AG04450 (cell line): Measurements from ENCODE around the gene TMPRSS11D. TPM values are rescaled to one million over a fixed set of nuclear protein-coding genes. Genes with fewer than 3 reads are reported as not detected.

ENCODE experiments used
- CTCF ChIA-PET: fragments of 300-600, 350-600 bp; formaldehyde crosslinking; extraction: SDS; loops from one replicate; lab custom pipeline; 2022; ENCODE audit warnings: antibody characterized with exemption, inconsistent platforms; lab: Charles Lee
- POLR2A ChIA-PET: fragments of 350-600 bp; formaldehyde crosslinking; extraction: SDS; loops from one replicate; lab custom pipeline; 2021; ENCODE audit warnings: antibody characterized with exemption, inconsistent platforms; lab: Yijun Ruan, JAX
- DNase-seq: peaks from one replicate; pipeline ENCODE4 v3.0.0-alpha.2; 2011; ENCODE audit warnings: low read depth, low spot score
- H3K27ac ChIP-seq: one replicate; pipeline ENCODE4 v1.5.1; 2012; ENCODE audit warnings: low read depth, low read length, control low read depth
- H3K27me3 ChIP-seq: one replicate; pipeline ENCODE4 v1.6.0; 2012; ENCODE audit warnings: low read length; ENCODE audit not compliant: control insufficient read depth, insufficient read depth
- H3K4me3 ChIP-seq: 2 replicates; pipeline ENCODE4 v1.5.1; 2011; ENCODE audit warnings: mild to moderate bottlenecking, low read depth, low read length, control low read depth
- H3K9me3 ChIP-seq: 2 replicates; pipeline ENCODE4 v1.5.1; 2012; ENCODE audit warnings: low read length; ENCODE audit not compliant: control insufficient read depth, insufficient read depth
- polyA plus RNA-seq: library from polyadenylated mRNA; depleted of rRNA; stranded (reverse); fragments of >200 nt; gene quantifications from 2 replicates; pipeline ENCODE4 v1.2.3, GENCODE V29; 2011
- TF ChIP-seq, protein P1 (sequence below): IDR thresholded peaks from 2 replicates; pipeline ENCODE4 v1.5.1; 2011; ENCODE audit warnings: low read depth, low read length, control low read depth, inconsistent platforms

TMPRSS11D gene
- polyA plus RNA-seq, 1 experiment: not detected

DNA sequence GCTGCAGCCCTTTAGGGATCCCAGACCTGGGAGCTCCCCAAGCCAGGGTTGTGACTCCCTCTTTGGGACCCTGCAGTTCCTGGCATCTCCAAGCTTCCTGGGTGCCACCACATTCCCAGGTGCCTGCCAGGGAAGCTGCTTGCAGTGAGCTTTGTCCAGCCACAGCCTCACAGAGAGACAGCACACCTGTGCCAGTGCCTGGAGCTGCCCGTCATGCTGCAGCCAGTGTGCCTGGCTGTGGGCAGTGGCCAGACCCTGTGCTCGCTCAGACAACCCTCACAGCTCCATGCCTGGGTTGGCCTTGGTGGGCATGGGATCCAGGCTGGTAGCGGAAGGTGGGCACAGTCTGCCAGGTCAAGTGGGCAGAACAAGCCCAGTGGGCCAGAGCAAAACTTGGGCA lies 43.4 kb upstream of the TMPRSS11D start:
- H3K27me3 ChIP-seq: no peaks in the 10 kb centered on the region
- DNase-seq: no peak
- H3K27ac ChIP-seq: no peak overlapping the region
- H3K9me3 ChIP-seq: peaks cover 3% of the 10 kb centered on the region; the same call in 1 of the 2 replicates
- CTCF ChIA-PET: interaction anchor here (3.4 kb wide), 1 partner anchor 16 kb away, joined by 13 read pairs; no protein-coding TSS in a partner anchor
- TF ChIP-seq, protein P1, sequence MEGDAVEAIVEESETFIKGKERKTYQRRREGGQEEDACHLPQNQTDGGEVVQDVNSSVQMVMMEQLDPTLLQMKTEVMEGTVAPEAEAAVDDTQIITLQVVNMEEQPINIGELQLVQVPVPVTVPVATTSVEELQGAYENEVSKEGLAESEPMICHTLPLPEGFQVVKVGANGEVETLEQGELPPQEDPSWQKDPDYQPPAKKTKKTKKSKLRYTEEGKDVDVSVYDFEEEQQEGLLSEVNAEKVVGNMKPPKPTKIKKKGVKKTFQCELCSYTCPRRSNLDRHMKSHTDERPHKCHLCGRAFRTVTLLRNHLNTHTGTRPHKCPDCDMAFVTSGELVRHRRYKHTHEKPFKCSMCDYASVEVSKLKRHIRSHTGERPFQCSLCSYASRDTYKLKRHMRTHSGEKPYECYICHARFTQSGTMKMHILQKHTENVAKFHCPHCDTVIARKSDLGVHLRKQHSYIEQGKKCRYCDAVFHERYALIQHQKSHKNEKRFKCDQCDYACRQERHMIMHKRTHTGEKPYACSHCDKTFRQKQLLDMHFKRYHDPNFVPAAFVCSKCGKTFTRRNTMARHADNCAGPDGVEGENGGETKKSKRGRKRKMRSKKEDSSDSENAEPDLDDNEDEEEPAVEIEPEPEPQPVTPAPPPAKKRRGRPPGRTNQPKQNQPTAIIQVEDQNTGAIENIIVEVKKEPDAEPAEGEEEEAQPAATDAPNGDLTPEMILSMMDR: no peak
- H3K4me3 ChIP-seq: no peak overlapping the region
- POLR2A ChIA-PET: no interaction called here

DNA sequence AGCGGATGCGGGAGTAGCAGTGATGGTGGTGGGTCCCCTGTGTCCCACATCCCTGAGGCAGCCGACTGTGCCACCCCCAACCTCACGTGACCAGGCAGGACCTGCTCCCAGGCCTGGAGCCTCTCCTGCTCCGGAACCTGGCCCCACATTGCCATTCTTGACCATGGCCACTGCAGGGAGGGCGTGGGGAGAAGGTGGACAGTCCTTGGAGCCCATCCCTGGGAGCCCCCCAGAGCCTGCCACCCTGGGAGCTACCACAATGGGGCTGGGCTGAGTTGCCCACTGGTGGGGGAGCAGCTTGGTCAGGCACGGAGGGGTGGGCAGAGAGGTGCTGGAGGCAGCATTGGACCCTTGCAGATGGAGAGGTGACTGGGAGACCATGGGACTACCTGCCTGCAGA lies 42.7 kb upstream of the TMPRSS11D start:
- ChIA-PET POLR2A (no interaction called here), CTCF (interaction anchor here (3.4 kb wide), 1 partner anchor 16 kb away, joined by 13 read pairs; no protein-coding TSS in a partner anchor)
- Histone ChIP-seq H3K27me3 (no peaks in the 10 kb centered on the region), H3K27ac (no peak overlapping the region), H3K9me3 (peaks cover 3% of the 10 kb centered on the region; the same call in 1 of the 2 replicates), H3K4me3 (no peak overlapping the region)
- DNase-seq: no peak
- TF ChIP-seq, protein P1: no peak

- no peak overlapping the region for H3K27ac ChIP-seq
- POLR2A ChIA-PET: no interaction called here
- H3K4me3 ChIP-seq: no peak overlapping the region
- peaks cover 3% of the 10 kb centered on the region; the same call in 1 of the 2 replicates for H3K9me3 ChIP-seq
- DNase-seq: no peak
- no peaks in the 10 kb centered on the region for H3K27me3 ChIP-seq
- CTCF ChIA-PET: interaction anchor here (0.6 kb wide), 1 partner anchor 207 kb away, joined by 4 read pairs; the partner anchor contains the start of gene TMPRSS11F
- TF ChIP-seq, protein P1: no peak
Measured at GRCh38 chr4:67922697-67923096, 38.9 kb upstream of the TMPRSS11D start.

DNA sequence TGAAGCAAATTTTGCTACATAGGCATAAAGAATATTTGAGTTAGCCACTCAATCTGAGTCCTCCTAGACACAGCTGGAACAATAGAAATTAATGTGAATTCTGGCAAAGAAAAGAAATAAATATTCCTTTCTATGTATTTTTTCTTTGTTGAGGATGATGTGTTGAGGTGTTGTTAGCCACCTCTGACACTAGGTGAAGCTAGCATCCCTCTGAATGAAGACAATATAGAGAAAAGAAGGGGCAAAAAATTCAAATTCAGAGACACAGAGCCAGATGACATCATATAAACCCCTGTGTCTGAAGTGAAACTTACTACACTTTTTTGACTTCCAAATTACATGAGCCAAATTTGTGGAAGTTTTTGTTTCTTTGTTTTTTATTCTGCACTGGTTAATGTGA lies 34.6 kb upstream of the TMPRSS11D start:
- H3K9me3 ChIP-seq: no peaks in the 10 kb centered on the region
- ChIA-PET CTCF (interaction anchor here (0.9 to 1.5 kb wide), 3 partner anchors 9 to 258 kb away, joined by 3 to 5 read pairs (median 3); no protein-coding TSS in a partner anchor), POLR2A (no interaction called here)
- DNase-seq: no peak
- H3K27ac ChIP-seq: no peak overlapping the region
- TF ChIP-seq, protein P1: peak; percentile 37
- no peaks in the 10 kb centered on the region for H3K27me3 ChIP-seq
- H3K4me3 ChIP-seq: no peak overlapping the region

- DNase-seq: no peak
- CTCF ChIA-PET: no interaction called here
- Histone ChIP-seq H3K27ac (no peak overlapping the region), H3K4me3 (no peak overlapping the region), H3K9me3 (no peaks in the 10 kb centered on the region), H3K27me3 (no peaks in the 10 kb centered on the region)
- TF ChIP-seq, protein P1: no peak
- POLR2A ChIA-PET: no interaction called here
Measured at GRCh38 chr4:67915400-67915966, 31.7 kb upstream of the TMPRSS11D start.
